GM12878 (cell line): Measurements from ENCODE around the gene FHL2. TPM values are rescaled to one million over a fixed set of nuclear protein-coding genes. Genes with fewer than 3 reads are reported as not detected.
A peak's percentile ranks its signal among the peaks of the same experiment; 100 is the strongest.

Experiments
- ATAC-seq: fragments of 200-7000 bp; cut with Tn5 transposase; 3 replicates; pipeline ENCODE4 v1.9.1; 2020; ENCODE audit warnings: mild to moderate bottlenecking, moderate library complexity
- BruUV-seq: library from RNA; stranded (reverse); fragments of 400-500 nt; replicated peaks from 2 replicates; lab custom pipeline; 2021; lab: Mats Ljungman, UMichigan
- CTCF ChIA-PET: fragments of 300-600 bp; sonication (Branson Sonifier 250); formaldehyde crosslinking; extraction: SDS; loops from one replicate; lab custom pipeline; 2021; ENCODE audit warnings: inconsistent platforms; lab: Yijun Ruan, JAX
- POLR2A ChIA-PET: fragments of 350-600 bp; formaldehyde crosslinking; extraction: SDS; loops from one replicate; lab custom pipeline; 2021; ENCODE audit warnings: inconsistent platforms; lab: Charles Lee
- RAD21 ChIA-PET: fragments of 300-600 bp; sonication (Branson Sonifier 250); formaldehyde crosslinking; loops from one replicate; lab custom pipeline; 2023; ENCODE audit warnings: antibody characterized with exemption; ENCODE audit not compliant: unreplicated experiment; lab: Charles Lee
- SMC1A ChIA-PET: fragments of 300-600 bp; sonication (Branson Sonifier 250); formaldehyde crosslinking; loops from one replicate; lab custom pipeline; 2023; ENCODE audit not compliant: unreplicated experiment, uncharacterized antibody; lab: Charles Lee
- DNase-seq: peaks from one replicate; pipeline ENCODE4 v3.0.0-alpha.2; 2011; ENCODE audit warnings: low read depth, low spot score
- FAIRE-seq: peaks from 3 replicates; lab custom pipeline; 2011; peaks lifted over from hg19 to GRCh38; lab: Jason Lieb, UNC
- H2AFZ ChIP-seq: 2 replicates; pipeline ENCODE4 v1.6.0; 2011; ENCODE audit warnings: low read depth, low read length, control low read depth; ENCODE audit not compliant: control insufficient read depth
- H3K27ac ChIP-seq: 2 replicates; pipeline ENCODE4 v1.5.1; 2011; ENCODE audit warnings: control low read depth; ENCODE audit not compliant: control insufficient read depth, insufficient read depth
- H3K27me3 ChIP-seq, 2 experiments: replicated peaks in 1 of 2; 2 replicates each; pipeline versions ENCODE4 v1.6.0 to v1.6.1; 2011; ENCODE audit warnings: low read length in 1 of 2; ENCODE audit not compliant: control insufficient read depth in 2 of 2, insufficient read depth in 2 of 2
- H3K36me3 ChIP-seq, 2 experiments: 2 replicates each; pipeline ENCODE4 v1.5.1; 2011; ENCODE audit warnings: low read length in 1 of 2; ENCODE audit not compliant: control insufficient read depth in 2 of 2, insufficient read depth in 2 of 2
- H3K4me1 ChIP-seq: 2 replicates; pipeline ENCODE4 v1.6.1; 2011; ENCODE audit warnings: mild to moderate bottlenecking, low read length, moderate library complexity, mixed read lengths; ENCODE audit not compliant: control insufficient read depth, insufficient read depth
- H3K4me2 ChIP-seq: 2 replicates; pipeline ENCODE4 v1.6.0; 2011; ENCODE audit warnings: control low read depth; ENCODE audit not compliant: control insufficient read depth, insufficient read depth
- H3K4me3 ChIP-seq: fragments of 200-600 bp; sonication (generic); 2 replicates; pipeline ENCODE4 v1.5.1; 2016
- H3K79me2 ChIP-seq: 2 replicates; pipeline ENCODE4 v1.6.0; 2011; ENCODE audit warnings: low read length; ENCODE audit not compliant: control insufficient read depth, insufficient read depth
- H3K9ac ChIP-seq: 2 replicates; pipeline ENCODE4 v1.8.0; 2011; ENCODE audit warnings: low read length, control low read depth, mixed read lengths; ENCODE audit not compliant: control insufficient read depth, insufficient read depth
- H3K9me3 ChIP-seq: replicated peaks from 3 replicates; pipeline ENCODE4 v1.5.1; 2011; ENCODE audit warnings: mild to moderate bottlenecking, low read length; ENCODE audit not compliant: control insufficient read depth, insufficient read depth
- H4K20me1 ChIP-seq: 2 replicates; pipeline ENCODE4 v1.6.0; 2011; ENCODE audit not compliant: control insufficient read depth, insufficient read depth
- BHLHE40 ChIP-seq, 2 experiments: fragments of 450-650 bp in 1 of 2; IDR thresholded peaks; 2 replicates each; pipeline ENCODE4 v1.6.1; 2011 to 2017; ENCODE audit warnings: low read depth in 2 of 2, borderline replicate concordance in 1 of 2, improper control_type of control experiment in 1 of 2, low read length in 1 of 2, mild to moderate bottlenecking in 1 of 2
- BRCA1 ChIP-seq: IDR thresholded peaks from 2 replicates; pipeline ENCODE4 v1.6.1; 2011; ENCODE audit warnings: low read depth, low read length, improper control_type of control experiment
- FOS ChIP-seq: IDR thresholded peaks from 3 replicates; pipeline ENCODE4 v1.6.1; 2011; ENCODE audit warnings: borderline replicate concordance; ENCODE audit not compliant: insufficient read length; ENCODE audit errors: extremely low read depth
- KAT2A ChIP-seq: conservative IDR thresholded peaks from 2 replicates; pipeline ENCODE4 v1.6.1; 2011; ENCODE audit warnings: low read depth, low read length; ENCODE audit not compliant: control insufficient read depth
- LARP7 ChIP-seq: fragments of 450-650 bp; IDR thresholded peaks from 2 replicates; pipeline ENCODE4 v1.6.1; 2017; ENCODE audit warnings: mild to moderate bottlenecking
- MEF2A ChIP-seq: IDR thresholded peaks from 2 replicates; pipeline ENCODE4 v1.6.1; 2011; ENCODE audit warnings: low read depth, mild to moderate bottlenecking, low read length, moderate library complexity; ENCODE audit not compliant: insufficient read depth
- NFXL1 ChIP-seq: fragments of 450-650 bp; IDR thresholded peaks from 2 replicates; pipeline ENCODE4 v1.6.1; 2017; ENCODE audit warnings: antibody characterized with exemption, mild to moderate bottlenecking, borderline replicate concordance
- RAD21 ChIP-seq: IDR thresholded peaks from 2 replicates; pipeline ENCODE4 v1.6.1; 2011; ENCODE audit warnings: mild to moderate bottlenecking, low read depth, low read length, moderate library complexity; ENCODE audit not compliant: insufficient read depth
- RELA ChIP-seq: fragments of 450-650 bp; IDR thresholded peaks from 2 replicates; pipeline ENCODE4 v1.8.0; 2014; ENCODE audit warnings: borderline replicate concordance; ENCODE audit not compliant: partially characterized antibody
- WRNIP1 ChIP-seq: IDR thresholded peaks from 2 replicates; pipeline ENCODE4 v1.6.1; 2011; ENCODE audit warnings: low read depth, low read length, improper control_type of control experiment, borderline replicate concordance
- WGBS: methylation state at CpG from one replicate; pipeline ENCODE4 v1.1.6; 2016; ENCODE audit warnings: low lambda C conversion rate; ENCODE audit not compliant: insufficient replicate concordance, insufficient coverage; ENCODE audit errors: missing lambda C conversion rate; 5-methylcytosine and 5-hydroxymethylcytosine counted together
- in situ Hi-C: fragments of 300-500 bp; cut with MboI; formaldehyde crosslinking; loops from 9 replicates; pipeline ENCODE4 v1.14.3; 2018; ENCODE audit warnings: mixed read lengths
- intact Hi-C: fragments of 100-400 bp; cut with micrococcal nuclease; formaldehyde crosslinking; loops from one replicate; pipeline ENCODE4 v1.14.2; 2022; ENCODE audit not compliant: unreplicated experiment
- polyA plus RNA-seq, 11 experiments: library from polyadenylated mRNA; depleted of rRNA in 4 of 11; unstranded in 6 of 11; stranded (reverse) in 5 of 11; fragments of >200 nt; fragmentation: Nextera tagmentation in 4 of 11; fragmentation: Illumina TruSeq in 1 of 11; extraction: Ambion mirVana in 4 of 11; extraction: Trizol in 1 of 11; gene quantifications; 1 replicate in 1 of 11; 2 replicates in 10 of 11; pipeline versions ENCODE4 v1.2.1 to v1.2.3, GENCODE V29; 2011 to 2016; ENCODE audit warnings: inconsistent platforms in 2 of 11, missing spikeins in 2 of 11, low read depth in 1 of 11
- total RNA-seq, 4 experiments: library from RNA; depleted of rRNA in 3 of 4; stranded (reverse); fragments of >200 nt in 3 of 4; fragmentation: Illumina TruSeq in 1 of 4; extraction: Trizol in 1 of 4; gene quantifications; 2 replicates each; pipeline versions ENCODE4 v1.2.1 to v1.2.3, GENCODE V29; 2013 to 2021
- TF ChIP-seq, protein P1 (sequence below): IDR thresholded peaks from 2 replicates; pipeline ENCODE4 v1.6.1; 2012; ENCODE audit warnings: low read depth, low read length, improper control_type of control experiment
- TF ChIP-seq, protein P2 (sequence below): IDR thresholded peaks from 2 replicates; pipeline ENCODE4 v1.6.1; 2012; ENCODE audit warnings: low read depth, low read length, improper control_type of control experiment
- TF ChIP-seq, protein P3 (sequence below), 3 experiments: IDR thresholded peaks in 2 of 3; conservative IDR thresholded peaks in 1 of 3; 2 replicates each; pipeline ENCODE4 v1.5.1; 2011; ENCODE audit warnings: low read depth in 3 of 3, low read length in 3 of 3, mild to moderate bottlenecking in 3 of 3, control low read depth in 2 of 3, moderate library complexity in 2 of 3, inconsistent platforms in 1 of 3, mixed read lengths in 1 of 3; ENCODE audit not compliant: control insufficient read depth in 2 of 3, insufficient read depth in 1 of 3; ENCODE audit errors: extremely low read depth in 1 of 3
- TF ChIP-seq, protein P4 (sequence below): fragments of 450-650 bp; IDR thresholded peaks from 2 replicates; pipeline ENCODE4 v1.6.1; 2016; ENCODE audit warnings: mild to moderate bottlenecking

Gene FHL2
- total and polyA plus RNA-seq, 10 of the 15 experiments (the other 5 are each of a cell fraction or from before 2014, with no cell fraction given): 2.2 to 9.9 (median 4.5) TPM

DNA sequence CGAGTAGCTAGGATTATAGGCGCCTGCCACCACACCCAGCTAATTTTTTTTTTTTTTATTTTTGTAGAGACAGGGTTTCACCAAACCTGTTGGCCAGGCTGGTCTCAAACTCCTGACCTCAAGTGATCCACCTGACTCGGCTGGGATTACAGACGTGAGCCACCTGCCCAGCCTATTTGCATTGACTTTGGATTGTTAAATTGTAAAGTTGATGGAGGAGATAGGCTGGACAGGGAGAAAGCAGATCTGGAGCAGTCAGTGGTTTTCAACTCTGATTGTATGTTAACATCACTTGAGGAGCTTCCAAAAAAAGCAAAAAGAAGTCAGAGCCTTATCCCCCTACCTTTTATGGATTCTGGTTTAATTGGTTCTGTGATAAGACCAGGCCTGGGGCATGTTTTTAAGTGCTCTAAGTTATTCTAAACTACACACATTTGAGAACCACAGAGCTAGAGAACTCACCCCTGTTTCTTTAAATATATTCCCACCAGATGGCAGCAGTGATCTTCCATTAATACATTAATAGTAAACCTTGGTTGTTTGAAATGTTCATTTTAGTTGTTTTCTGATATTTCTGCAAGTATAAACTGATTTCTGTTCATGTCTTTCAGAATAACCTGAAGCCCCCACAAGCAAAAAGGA is 54.0 kb downstream of the FHL2 start:
- Histone ChIP-seq H3K27ac (no peak overlapping the region), H3K4me1 (no peaks in the 10 kb centered on the region), H3K9me3 (no peaks in the 10 kb centered on the region), H3K4me2 (no peak overlapping the region), H3K4me3 (no peak overlapping the region), H3K27me3 (no peaks in the 10 kb centered on the region), H2AFZ (no peak overlapping the region), H4K20me1 (no peaks in the 10 kb centered on the region; the same call in 1 of the 2 replicates), H3K36me3 (peaks cover 4 to 51% of the 10 kb centered on the region in 2 experiments), H3K79me2 (peaks cover 6% of the 10 kb centered on the region), H3K9ac (no peak overlapping the region)
- RAD21 ChIA-PET: interaction anchor here (1.2 to 1.5 kb wide), 2 partner anchors 18 to 57 kb away, joined by 3 read pairs; no protein-coding TSS in a partner anchor
- TF ChIP-seq RAD21 (0 out of 2 replicates have a peak, but pooled peaks have one; percentile 3), KAT2A (no peak), NFXL1 (no peak), LARP7 (no peak), FOS (no peak), RELA (no peak), WRNIP1 (no peak), BHLHE40 (IDR thresholded peaks at IDR 0.05; ENCODE audit: borderline replicate concordance in 1 of 2, low read depth in 2 of 2, low read length in 1 of 2) (no peak), MEF2A (no peak), BRCA1 (no peak)
- TF ChIP-seq, protein P1, sequence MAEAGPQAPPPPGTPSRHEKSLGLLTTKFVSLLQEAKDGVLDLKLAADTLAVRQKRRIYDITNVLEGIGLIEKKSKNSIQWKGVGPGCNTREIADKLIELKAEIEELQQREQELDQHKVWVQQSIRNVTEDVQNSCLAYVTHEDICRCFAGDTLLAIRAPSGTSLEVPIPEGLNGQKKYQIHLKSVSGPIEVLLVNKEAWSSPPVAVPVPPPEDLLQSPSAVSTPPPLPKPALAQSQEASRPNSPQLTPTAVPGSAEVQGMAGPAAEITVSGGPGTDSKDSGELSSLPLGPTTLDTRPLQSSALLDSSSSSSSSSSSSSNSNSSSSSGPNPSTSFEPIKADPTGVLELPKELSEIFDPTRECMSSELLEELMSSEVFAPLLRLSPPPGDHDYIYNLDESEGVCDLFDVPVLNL: no peak
- TF ChIP-seq, protein P2, sequence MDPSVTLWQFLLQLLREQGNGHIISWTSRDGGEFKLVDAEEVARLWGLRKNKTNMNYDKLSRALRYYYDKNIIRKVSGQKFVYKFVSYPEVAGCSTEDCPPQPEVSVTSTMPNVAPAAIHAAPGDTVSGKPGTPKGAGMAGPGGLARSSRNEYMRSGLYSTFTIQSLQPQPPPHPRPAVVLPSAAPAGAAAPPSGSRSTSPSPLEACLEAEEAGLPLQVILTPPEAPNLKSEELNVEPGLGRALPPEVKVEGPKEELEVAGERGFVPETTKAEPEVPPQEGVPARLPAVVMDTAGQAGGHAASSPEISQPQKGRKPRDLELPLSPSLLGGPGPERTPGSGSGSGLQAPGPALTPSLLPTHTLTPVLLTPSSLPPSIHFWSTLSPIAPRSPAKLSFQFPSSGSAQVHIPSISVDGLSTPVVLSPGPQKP: no peak
- TF ChIP-seq, protein P3, sequence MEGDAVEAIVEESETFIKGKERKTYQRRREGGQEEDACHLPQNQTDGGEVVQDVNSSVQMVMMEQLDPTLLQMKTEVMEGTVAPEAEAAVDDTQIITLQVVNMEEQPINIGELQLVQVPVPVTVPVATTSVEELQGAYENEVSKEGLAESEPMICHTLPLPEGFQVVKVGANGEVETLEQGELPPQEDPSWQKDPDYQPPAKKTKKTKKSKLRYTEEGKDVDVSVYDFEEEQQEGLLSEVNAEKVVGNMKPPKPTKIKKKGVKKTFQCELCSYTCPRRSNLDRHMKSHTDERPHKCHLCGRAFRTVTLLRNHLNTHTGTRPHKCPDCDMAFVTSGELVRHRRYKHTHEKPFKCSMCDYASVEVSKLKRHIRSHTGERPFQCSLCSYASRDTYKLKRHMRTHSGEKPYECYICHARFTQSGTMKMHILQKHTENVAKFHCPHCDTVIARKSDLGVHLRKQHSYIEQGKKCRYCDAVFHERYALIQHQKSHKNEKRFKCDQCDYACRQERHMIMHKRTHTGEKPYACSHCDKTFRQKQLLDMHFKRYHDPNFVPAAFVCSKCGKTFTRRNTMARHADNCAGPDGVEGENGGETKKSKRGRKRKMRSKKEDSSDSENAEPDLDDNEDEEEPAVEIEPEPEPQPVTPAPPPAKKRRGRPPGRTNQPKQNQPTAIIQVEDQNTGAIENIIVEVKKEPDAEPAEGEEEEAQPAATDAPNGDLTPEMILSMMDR (IDR thresholded peaks at IDR 0.05 in 2 of 3, conservative IDR thresholded peaks at IDR 0.05 in 1 of 3; ENCODE audit: control insufficient read depth in 2 of 3, extremely low read depth in 1 of 3, insufficient read depth in 1 of 3, low read depth in 3 of 3, low read length in 3 of 3): peak in 2 of 3 experiments; percentile 33 to 37; a peak in 2 of 6 replicates
- TF ChIP-seq, protein P4, sequence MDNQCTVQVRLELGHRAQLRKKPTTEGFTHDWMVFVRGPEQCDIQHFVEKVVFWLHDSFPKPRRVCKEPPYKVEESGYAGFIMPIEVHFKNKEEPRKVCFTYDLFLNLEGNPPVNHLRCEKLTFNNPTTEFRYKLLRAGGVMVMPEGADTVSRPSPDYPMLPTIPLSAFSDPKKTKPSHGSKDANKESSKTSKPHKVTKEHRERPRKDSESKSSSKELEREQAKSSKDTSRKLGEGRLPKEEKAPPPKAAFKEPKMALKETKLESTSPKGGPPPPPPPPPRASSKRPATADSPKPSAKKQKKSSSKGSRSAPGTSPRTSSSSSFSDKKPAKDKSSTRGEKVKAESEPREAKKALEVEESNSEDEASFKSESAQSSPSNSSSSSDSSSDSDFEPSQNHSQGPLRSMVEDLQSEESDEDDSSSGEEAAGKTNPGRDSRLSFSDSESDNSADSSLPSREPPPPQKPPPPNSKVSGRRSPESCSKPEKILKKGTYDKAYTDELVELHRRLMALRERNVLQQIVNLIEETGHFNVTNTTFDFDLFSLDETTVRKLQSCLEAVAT: no peak
- intact Hi-C loops: loop anchor here (5.0 kb wide), 1 partner anchor 48 kb away; no protein-coding TSS in a partner anchor
- in situ Hi-C loops: loop anchor here (10.0 kb wide), 1 partner anchor 840 kb away; no protein-coding TSS in a partner anchor
- SMC1A ChIA-PET: interaction anchor here (0.6 to 1.5 kb wide), 11 partner anchors 9 to 176 kb away, joined by 3 to 6 read pairs (median 3); no protein-coding TSS in a partner anchor
- POLR2A ChIA-PET: no interaction called here
- DNase-seq (no peak), FAIRE-seq (peak; percentile 79), ATAC-seq (peak; percentile 66)
- 100% methylated on average over 4 of the region's 4 CpGs for WGBS
- CTCF ChIA-PET: interaction anchor here (0.6 to 1.6 kb wide), 12 partner anchors 9 to 230 kb away, joined by 3 to 8 read pairs (median 3); no protein-coding TSS in a partner anchor
- BruUV-seq: no TSS peak
